Lung (tissue), 12 donors: ENCODE data around the gene IQCM. TPM values are rescaled to one million over a fixed set of nuclear protein-coding genes. Genes with fewer than 3 reads are reported as not detected.

Experiments
- ATAC-seq: fragments of 200-7000 bp; cut with Tn5 transposase; one replicate; pipeline ENCODE4 v1.9.1; 2020; ENCODE audit warnings: moderate number of reproducible peaks; ENCODE audit not compliant: insufficient read depth, low FRiP score
- DNase-seq, 3 donors: peaks; one replicate each; pipeline ENCODE4 v3.0.0-alpha.2; 2013 to 2017
- H3K27ac ChIP-seq, 2 donors: one replicate each; pipeline ENCODE4 v1.5.1; 2013; ENCODE audit warnings: mild to moderate bottlenecking in 2 of 2, moderate library complexity in 2 of 2, control low read depth in 1 of 2, inconsistent platforms in 1 of 2, low read depth in 1 of 2, low read length in 1 of 2
- H3K27me3 ChIP-seq, 3 donors: one replicate each; pipeline ENCODE4 v1.5.1; 2013; ENCODE audit warnings: low read length in 2 of 3; ENCODE audit not compliant: control insufficient read depth in 3 of 3, insufficient read depth in 3 of 3
- H3K36me3 ChIP-seq, 4 donors: one replicate each; pipeline ENCODE4 v1.5.1; 2013; ENCODE audit warnings: low read length in 4 of 4, mild to moderate bottlenecking in 1 of 4, moderate library complexity in 1 of 4; ENCODE audit not compliant: control insufficient read depth in 4 of 4, insufficient read depth in 4 of 4
- H3K4me1 ChIP-seq, 5 donors: one replicate each; pipeline ENCODE4 v1.5.1; 2013; ENCODE audit warnings: low read length in 5 of 5, mild to moderate bottlenecking in 2 of 5, moderate library complexity in 1 of 5; ENCODE audit not compliant: control insufficient read depth in 5 of 5, insufficient read depth in 5 of 5
- H3K4me3 ChIP-seq: one replicate; pipeline ENCODE4 v1.5.1; 2013; ENCODE audit warnings: mild to moderate bottlenecking, control low read depth, moderate library complexity
- H3K9ac ChIP-seq, 2 donors: one replicate each; pipeline ENCODE4 v1.5.1; 2013; ENCODE audit warnings: low read length in 2 of 2, control low read depth in 1 of 2; ENCODE audit not compliant: insufficient read depth in 1 of 2
- H3K9me3 ChIP-seq, 4 donors: one replicate each; pipeline ENCODE4 v1.5.1; 2013; ENCODE audit warnings: low read length in 3 of 4, mild to moderate bottlenecking in 1 of 4, moderate library complexity in 1 of 4; ENCODE audit not compliant: control insufficient read depth in 4 of 4, insufficient read depth in 3 of 4
- WGBS, 2 donors: extraction: QIAGEN DNeasy Blood & Tissue Kit; methylation state at CpG; one replicate each; pipeline ENCODE4 v1.1.7; 2013; 5-methylcytosine and 5-hydroxymethylcytosine counted together
- polyA plus RNA-seq, 2 donors: library from polyadenylated mRNA; stranded (reverse); fragments of 200-250 nt; gene quantifications; one replicate each; pipeline ENCODE4 v1.2.1, GENCODE V29; 2013
- total RNA-seq, 2 donors: library from RNA; depleted of rRNA in 1 of 2; stranded (reverse); fragments of >200 nt in 1 of 2; gene quantifications; one replicate each; pipeline ENCODE4 v1.2.1, GENCODE V29; 2014 to 2021
- TF ChIP-seq, protein P1 (sequence below): IDR thresholded peaks from 2 replicates; pipeline ENCODE4 v1.5.1; 2012; ENCODE audit warnings: mild to moderate bottlenecking; ENCODE audit errors: control extremely low read depth, extremely low read depth
- donor health status: control.
- donor health status: control.
- donor health status: Bipolar disorder and iron deficiency.
- donor health status: healthy.
- donor health status: DM: yes; HTN: yes; CAD: no.

The IQCM gene
- total and polyA plus RNA-seq, 4 donors = not detected

DNA sequence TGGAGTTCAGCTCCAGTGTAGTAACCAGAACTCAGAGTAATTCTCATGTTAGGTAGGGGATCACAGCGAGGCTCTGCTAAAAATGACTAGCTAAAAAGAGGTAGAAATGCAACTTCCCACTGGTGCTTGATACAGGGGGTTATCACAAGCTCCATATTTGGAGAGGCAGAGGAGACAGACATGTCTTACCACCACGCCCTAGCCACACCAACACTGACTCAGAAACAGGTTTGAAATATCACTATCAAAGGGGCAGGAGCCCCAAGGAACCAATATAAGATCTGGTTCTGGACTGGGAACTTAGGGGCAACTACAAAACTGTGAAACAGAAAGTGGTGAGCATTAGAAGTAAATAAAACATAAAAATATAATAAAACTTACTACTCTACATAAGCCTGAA is 62.9 kb downstream of the IQCM start:
- Histone ChIP-seq H3K4me3 (no peak overlapping the region), H3K27ac (no peak overlapping the region), H3K4me1 (no peaks in the 10 kb centered on the region), H3K27me3 (no peaks in the 10 kb centered on the region), H3K9ac (no peak overlapping the region), H3K36me3 (no peaks in the 10 kb centered on the region), H3K9me3 (no peaks in the 10 kb centered on the region)
- ATAC-seq = no peak
- DNase-seq = no peak
- 55 to 62% methylated on average over 2 of the region's 2 CpGs for WGBS, 2 donors
- TF ChIP-seq, protein P1, sequence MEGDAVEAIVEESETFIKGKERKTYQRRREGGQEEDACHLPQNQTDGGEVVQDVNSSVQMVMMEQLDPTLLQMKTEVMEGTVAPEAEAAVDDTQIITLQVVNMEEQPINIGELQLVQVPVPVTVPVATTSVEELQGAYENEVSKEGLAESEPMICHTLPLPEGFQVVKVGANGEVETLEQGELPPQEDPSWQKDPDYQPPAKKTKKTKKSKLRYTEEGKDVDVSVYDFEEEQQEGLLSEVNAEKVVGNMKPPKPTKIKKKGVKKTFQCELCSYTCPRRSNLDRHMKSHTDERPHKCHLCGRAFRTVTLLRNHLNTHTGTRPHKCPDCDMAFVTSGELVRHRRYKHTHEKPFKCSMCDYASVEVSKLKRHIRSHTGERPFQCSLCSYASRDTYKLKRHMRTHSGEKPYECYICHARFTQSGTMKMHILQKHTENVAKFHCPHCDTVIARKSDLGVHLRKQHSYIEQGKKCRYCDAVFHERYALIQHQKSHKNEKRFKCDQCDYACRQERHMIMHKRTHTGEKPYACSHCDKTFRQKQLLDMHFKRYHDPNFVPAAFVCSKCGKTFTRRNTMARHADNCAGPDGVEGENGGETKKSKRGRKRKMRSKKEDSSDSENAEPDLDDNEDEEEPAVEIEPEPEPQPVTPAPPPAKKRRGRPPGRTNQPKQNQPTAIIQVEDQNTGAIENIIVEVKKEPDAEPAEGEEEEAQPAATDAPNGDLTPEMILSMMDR = no peak

DNA sequence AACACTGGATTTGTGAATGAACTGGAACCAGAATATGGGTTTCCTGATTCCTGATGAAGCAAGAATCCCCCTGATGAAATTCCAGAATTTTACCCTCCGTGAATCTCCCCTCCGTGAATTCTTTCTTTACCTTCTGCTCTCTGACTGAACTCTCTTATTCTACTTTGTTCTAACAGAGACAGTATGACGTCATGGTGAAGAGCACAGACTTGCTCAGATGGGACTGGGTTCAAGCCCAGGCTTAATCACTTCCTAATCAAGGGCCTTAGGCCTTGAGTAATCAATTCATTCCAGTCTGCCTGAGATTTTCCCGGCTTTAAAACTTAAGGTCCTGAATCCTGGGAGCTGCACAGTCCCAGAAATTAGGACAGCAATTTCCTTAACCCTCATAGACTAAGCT is 64.5 kb downstream of the IQCM start:
- no peak for ATAC-seq
- H3K9ac ChIP-seq = no peak overlapping the region
- no peaks in the 10 kb centered on the region for H3K36me3 ChIP-seq
- H3K27ac ChIP-seq = no peak overlapping the region
- H3K27me3 ChIP-seq = no peaks in the 10 kb centered on the region
- 81 to 84% methylated on average over 4 of the region's 4 CpGs for WGBS, 2 donors
- no peaks in the 10 kb centered on the region for H3K9me3 ChIP-seq
- H3K4me3 ChIP-seq = no peak overlapping the region
- TF ChIP-seq, protein P1 = no peak
- no peak for DNase-seq
- H3K4me1 ChIP-seq = no peaks in the 10 kb centered on the region

DNA sequence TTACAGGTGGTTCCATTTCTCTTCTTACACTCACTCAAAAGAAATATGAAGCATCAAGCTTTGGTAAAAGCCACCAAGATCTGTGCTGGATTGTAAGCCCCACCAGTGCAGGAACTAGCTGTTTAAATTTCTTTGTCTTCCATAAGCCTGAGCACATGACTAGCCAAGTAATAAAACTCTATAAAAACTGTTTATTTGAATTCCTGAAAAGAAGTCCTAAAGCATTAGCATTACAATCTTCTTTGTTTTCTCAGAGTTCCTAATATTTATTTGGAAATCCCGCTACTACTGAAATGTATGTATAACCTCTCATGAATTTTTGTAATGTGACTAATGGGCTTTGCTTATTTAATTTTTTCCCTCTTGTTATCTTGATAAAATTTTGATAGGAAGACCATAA is 65.9 kb downstream of the IQCM start:
- Histone ChIP-seq H3K27ac (no peak overlapping the region), H3K36me3 (no peaks in the 10 kb centered on the region), H3K9ac (no peak overlapping the region), H3K27me3 (no peaks in the 10 kb centered on the region), H3K4me3 (no peak overlapping the region), H3K4me1 (no peaks in the 10 kb centered on the region), H3K9me3 (no peaks in the 10 kb centered on the region)
- TF ChIP-seq, protein P1 = no peak
- WGBS, 2 donors = 81 to 87% methylated on average over 1 of the region's 1 CpG
- ATAC-seq (no peak), DNase-seq (no peak)

DNA sequence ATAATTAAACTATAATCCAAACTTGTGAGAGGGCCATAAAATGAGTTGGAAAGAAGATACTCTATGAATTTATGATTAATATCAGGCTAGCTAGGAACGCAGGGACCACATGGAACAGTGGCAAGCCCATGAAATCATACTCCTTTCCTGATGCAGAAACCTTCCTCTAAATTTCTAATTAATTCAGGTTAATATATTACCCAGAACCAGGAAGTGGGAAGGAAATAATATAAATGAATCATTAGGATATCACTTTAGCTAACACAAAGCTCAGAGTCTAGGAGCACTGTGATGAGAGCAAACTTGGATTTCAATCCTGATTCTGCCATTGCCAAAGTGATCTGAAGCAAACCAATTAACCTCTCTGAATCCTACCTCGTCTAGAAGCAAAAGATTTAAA is 68.0 kb downstream of the IQCM start:
- WGBS, 2 donors = 78 to 85% methylated on average over 2 of the region's 2 CpGs
- TF ChIP-seq, protein P1 = no peak
- ATAC-seq (no peak), DNase-seq (no peak)
- Histone ChIP-seq H3K9me3 (no peaks in the 10 kb centered on the region), H3K4me3 (no peak overlapping the region), H3K27ac (no peak overlapping the region), H3K4me1 (no peaks in the 10 kb centered on the region), H3K36me3 (no peaks in the 10 kb centered on the region), H3K9ac (no peak overlapping the region), H3K27me3 (no peaks in the 10 kb centered on the region)
